Measurements from ENCODE around the gene CNTN1.

Gene CNTN1

DNA sequence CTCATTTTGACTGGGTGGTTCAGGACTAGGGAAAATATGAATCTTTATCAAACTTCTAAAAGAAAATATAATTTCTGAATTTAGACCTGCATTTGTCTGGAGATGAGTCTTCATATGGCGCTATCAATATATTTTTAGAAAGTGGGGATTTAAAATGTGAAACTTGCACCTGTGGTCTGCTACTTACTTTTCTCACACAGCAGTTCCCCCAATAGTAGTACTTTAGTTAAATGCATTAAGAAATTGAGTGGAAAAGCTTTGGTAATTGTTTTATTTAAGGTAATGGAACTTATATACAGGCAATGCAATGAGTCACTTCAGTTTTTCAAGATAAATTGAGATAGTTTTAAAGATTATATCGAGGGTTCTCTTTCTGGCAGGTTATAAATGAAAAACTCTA, 91.9 kb downstream of the CNTN1 start:
- DNase-seq, result no peak

DNA sequence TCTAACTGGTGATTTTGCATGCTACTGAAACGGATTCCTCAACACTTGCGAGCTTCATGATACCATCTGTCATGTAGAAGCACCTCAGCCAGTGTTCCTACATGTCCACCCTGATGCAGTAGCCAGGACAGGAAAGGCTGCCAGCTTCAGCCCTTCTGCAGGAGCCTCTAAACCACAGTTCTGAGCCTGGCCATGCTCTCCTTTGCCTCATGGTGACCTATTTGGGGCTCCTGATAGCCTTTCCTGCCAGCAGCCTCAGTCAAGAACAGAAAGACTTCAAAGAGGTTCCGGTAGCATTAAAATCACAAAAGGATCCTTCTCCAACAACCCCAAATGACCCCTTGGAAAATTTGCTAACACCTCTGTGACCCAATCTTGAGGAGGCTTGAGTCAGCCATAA, 96.0 kb downstream of the CNTN1 start:
- DNase-seq, result no peak

DNA sequence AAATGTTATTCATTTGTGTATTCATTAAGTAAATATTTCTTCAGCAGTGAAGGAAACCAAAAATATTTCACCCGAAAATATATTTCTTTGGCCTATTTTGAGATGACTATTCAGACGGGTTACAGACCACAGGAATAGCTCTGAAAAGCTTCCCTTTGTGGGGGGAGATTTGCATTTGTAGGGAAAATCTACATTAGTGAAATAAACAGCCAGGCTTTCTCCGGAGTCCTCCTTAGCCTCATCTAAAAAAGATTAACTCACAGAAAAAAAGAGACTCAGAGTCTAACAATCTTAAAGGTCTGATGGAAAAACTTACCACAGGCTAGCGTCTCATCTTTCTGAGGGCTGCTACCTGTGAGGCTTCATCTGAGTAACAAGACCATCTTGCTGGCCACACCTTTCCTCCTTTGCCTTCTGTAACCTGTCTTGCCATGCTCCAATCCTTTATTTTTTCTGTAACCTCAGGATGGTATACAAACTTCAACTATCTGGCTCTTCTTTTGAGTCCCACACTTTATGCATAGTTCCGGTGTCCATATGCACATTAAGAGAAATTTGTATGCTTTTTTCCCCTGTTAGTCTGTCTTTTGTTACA, 100.7 kb downstream of the CNTN1 start:
- DNase-seq, result no peak

DNA sequence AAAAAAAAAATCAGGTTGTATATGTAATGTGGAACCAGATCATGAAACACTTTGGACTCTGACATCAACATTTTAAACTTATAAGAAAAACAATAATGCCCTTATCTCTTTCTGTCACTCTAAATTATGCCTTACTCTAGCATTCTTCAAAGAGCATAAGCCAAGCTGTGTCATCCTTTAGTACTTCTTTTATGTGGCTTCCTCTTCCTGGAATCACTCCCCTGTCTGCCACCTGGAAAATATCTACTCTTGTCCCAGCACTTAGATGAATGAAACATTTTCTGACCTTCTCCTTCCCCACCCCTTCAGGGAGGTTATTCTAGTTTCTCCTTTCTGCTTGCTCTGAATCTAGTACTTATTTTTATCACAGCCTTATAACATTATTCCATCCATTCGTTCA, 101.2 kb downstream of the CNTN1 start:
- DNase-seq, result no peak

DNA sequence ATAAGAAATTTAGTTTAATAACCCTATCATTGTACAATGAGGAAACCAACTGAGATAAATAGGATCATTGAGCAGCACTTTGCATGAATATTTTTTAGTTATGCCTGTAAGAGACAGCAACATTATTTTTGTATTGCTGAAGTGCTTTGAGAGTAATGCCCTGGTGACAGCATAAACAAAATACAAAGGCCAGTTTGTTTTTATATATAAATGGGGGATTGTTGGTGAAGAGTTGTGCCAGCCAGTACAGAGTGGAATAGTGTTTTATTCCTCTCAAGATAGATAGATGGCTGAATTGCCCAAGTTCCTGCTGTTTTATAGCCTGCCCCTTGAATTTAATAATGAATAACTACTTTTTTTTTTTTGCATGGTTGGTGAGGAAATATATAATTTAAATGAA, 101.8 kb downstream of the CNTN1 start:
- no peak for DNase-seq

DNA sequence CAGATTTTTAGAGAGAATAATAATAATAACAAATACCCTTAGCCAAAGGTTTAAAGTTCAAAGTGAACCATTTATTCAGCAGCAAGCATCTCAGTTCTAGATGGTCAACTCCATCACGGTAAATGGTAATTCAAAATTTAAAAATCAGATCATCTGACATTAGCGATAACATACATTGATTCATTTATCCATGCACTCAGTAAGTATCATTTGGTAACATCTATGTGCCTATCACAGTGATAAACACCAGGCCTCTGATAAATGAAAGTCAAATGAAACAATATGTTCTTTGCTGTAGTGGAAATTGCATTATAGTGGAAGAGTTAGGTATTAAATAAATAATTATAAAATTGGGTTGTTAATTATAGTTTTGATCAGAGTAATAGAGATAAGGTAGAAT, 108.8 kb downstream of the CNTN1 start:
- no peak for DNase-seq

GRCh38 chr12:40801861-40802260, 109.6 kb downstream of the CNTN1 start:
- DNase-seq, result no peak

- no peak for DNase-seq
Observed at GRCh38 chr12:40802656-40803055, 110.4 kb downstream of the CNTN1 start.

DNA sequence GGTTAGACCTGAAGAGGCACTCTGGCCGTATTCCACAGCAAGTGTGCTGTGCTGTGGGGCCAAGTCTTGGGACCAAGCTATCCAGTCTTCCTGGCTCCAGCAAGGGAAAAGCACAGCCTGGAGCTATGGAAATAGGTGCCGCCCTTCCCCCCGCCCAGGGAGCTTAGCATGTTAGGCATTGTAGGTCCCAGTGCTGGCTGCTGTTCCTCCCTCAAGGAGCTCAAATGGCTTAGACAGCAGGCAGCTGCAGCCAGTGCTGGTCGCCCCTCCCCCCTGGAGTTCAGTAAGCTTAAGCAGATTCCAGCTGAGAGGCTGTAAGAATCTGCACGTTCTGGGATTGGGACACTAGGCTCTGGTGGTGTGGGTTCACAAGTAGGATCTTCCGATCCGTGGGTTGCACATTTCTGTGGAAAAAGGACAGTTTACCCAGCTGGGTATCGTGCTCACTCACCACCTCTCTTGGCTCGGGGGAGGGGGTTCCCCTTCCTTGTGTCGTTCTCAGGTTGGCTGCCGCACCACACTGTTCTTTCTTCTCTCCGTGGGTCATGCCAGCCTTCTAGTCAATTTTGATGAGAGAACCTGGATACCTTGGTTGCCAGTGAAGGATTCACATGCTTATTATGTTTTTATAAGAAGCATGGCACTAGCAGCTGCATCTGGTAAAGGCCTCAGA, 127.3 kb downstream of the CNTN1 start:
- no peak for DNase-seq

DNA sequence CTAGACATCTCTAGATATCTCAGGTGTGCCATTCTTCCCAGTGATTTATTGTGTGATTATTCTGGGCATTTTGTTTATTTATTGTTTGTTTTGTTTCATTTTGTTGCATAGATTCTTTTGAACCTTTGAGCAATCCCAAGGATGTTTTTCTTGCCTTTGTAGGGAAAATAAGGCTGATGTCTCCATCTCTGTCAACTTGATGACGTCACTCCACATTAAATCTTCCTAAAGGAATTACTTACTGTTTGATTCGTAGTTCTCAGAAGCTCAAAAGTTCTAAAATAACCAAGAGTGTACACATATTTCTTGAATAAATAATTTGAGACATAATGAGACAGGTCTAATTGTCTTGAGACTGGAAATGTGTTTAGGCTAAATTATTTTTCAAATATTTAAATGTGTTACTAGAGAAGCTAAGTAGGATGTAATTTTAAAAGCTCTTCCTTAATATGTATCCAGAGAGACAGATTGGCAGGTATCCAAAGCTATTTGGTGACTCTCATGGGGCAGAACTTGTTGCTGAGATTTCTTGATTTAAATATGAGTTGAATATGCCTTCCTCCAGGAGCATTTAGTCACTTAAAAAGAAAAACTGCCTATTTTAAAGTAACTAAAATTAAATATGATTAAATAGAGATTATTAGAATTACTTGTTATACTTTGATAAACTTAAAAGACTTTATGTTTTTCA, 128.7 kb downstream of the CNTN1 start:
- no peak for DNase-seq

DNA sequence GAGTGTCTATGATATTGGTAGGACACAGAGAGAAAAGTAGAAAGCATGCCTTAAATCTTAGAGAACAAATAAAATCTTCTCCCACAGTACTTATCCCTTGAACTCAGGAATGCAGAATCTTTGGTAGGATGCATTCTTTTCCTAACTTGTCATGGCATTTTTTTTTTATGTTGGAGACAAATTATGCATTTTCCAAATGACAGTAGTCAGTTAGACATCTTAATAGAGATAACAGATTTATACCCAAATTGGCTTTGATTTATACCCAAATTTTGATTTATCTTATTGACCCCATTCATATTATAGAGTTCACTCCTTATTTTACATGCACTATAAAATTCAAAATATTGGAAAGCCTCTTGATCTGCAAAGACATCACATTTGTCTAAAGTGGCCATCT, 132.9 kb downstream of the CNTN1 start:
- DNase-seq, result no peak

DNA sequence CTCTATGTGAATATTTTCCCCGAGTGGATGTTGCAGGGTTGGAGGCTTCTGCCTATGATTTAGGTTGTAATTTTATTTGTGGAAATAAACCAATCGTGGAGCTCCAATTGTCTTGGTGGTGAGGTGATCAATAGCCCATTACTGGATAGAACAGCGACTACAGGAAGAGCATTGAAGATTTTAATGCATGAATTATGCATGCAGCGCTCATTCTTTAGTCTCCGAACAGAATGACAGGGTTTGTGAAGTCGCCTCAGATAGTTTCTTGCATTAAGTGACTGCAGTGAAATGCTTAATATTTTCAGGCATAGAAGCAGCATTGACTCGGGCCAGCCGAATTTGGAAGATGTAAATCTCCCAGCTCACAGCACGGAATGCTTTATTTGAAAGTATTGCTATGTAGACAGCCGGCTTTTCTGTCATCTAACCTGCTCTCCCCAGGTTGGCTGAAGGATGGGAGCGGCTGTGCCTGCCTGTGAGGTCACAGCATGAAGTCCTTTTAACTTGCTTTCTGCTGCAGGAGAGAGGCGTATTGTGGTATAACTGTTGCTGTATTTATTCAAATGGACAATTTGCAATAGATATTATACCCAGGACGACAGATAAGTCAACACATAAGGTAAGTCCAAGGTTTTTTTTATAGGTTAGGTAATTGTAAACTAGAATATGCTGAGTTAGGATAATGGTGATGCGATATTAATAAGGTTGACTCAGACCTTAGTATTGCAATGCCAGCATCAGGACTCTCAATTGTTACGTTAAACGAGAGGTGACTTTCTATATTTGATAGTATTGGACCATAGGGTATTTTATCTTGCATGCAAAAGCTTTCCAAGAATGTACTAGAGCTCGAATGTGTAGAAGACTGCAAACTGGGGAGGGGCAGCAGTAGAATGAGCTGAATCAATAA, 135.7 kb downstream of the CNTN1 start:
- DNase-seq, result no peak

DNA sequence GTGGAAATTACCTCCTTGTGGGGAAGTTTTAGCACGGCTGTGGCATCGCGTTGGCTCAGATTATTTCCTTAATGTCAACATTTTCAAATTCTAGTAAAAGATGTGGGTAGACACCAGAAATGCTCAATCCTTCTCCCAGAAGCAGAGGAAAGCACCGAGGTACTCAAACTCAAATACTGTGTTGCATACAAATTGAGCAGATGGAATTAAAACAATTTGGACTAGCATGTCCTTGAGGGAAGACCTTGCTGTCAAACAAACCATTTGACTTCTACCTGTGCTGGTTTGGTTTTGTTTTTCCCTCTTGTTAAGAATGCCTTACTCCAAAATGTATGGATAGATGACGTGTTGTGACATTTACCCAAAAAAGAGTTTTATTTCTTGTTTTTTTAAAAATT, 136.4 kb downstream of the CNTN1 start:
- DNase-seq, result no peak

DNA sequence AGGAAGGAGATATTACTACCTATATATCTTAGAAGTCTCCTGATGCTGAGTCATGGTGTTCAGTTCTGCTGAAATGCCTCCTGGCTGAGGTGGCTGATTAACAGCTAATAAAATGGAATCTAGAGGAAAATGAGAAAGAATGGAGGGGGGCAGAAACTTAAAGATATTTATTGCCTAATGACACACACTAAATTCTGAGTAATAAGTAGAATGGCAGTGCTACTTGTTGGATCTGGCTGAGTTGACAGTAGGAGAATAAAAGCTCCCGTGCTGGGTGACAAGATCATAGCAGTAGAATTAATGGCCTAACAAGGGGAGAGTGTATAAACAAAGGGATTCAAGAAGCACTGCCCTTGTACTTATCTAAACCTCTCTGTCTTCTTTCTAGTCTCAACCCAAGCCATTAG, 137.5 kb downstream of the CNTN1 start:
- DNase-seq, result no peak

DNA sequence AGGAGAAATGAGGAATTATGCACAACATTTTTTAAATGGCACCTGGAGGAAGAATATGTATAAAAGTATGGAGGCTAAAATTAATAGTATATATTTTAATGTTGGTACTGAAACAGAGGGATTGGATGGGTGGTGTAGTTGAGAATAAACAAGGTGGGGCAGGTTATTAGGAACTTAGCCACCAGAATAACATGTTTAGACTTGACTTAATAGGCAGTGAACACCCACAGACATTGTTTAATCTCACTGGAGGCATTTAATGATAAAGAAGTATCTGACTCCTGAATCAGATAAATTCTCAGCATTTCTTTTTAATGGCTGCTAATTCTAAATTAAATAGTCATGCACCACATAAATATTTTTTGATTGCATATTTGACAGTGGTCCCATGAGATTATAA, 139.7 kb downstream of the CNTN1 start:
- no peak for DNase-seq

DNA sequence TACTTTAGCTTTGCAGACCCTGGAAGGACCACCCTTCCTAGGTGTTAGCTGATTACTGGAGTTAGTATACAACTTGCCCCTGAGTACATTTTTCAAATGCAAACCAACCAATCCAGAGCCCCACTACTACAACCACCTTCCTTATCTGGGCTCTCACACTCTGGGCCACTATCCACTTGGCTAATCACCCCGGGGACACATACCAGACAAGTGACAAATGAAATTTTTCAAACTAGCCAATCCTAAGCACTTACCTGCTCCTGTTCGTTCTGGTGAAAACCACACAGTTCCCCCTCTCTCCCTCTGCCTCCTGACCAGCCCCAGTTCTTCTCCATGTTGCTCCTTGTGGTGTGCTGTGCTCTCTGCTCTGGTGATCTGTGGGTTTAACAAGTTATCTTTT, 140.4 kb downstream of the CNTN1 start:
- DNase-seq, result no peak

- DNase-seq, result no peak
Observed at GRCh38 chr12:40833818-40834217, 141.6 kb downstream of the CNTN1 start.

- no peak for DNase-seq
Observed at GRCh38 chr12:40834321-40834720, 142.1 kb downstream of the CNTN1 start.

- no peak for DNase-seq
Observed at GRCh38 chr12:40837891-40838429, 145.7 kb downstream of the CNTN1 start.

- DNase-seq, result no peak
Observed at GRCh38 chr12:40843495-40843894, 151.3 kb downstream of the CNTN1 start.

GRCh38 chr12:40853221-40853620, 161.0 kb downstream of the CNTN1 start:
- no peak for DNase-seq

DNA sequence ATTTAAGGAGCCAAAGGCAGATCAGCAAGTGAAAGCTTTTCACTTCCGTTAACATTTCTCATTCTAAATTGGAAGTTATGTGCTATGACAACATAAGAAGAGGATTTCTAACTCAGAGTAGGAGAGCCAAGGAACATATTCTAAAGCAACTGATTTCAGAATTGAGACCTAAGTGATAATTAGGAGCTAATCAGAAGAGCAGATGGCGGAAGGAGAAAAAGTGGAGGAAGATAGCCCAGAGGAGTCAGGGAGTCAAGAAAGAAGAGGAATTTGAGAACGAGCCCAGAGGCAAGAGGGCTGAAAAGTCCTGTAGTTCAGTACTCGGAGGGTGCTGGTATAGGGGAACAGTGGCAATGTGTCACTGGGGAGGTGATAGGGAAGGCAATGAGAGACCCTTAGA, 162.4 kb downstream of the CNTN1 start:
- no peak for DNase-seq

- DNase-seq, result no peak
Observed at GRCh38 chr12:40864891-40865290, 172.7 kb downstream of the CNTN1 start.
